GM23248 (cell line): Measurements from ENCODE around the gene GPC1. TPM values are rescaled to one million over a fixed set of nuclear protein-coding genes. Genes with fewer than 3 reads are reported as not detected.

Experiments
- DNase-seq: peaks from one replicate; pipeline ENCODE4 v3.0.0-alpha.2; 2015
- H2AFZ ChIP-seq: fragments of 200-600 bp; sonication (generic); 2 replicates; pipeline ENCODE4 v1.6.1; 2016; ENCODE audit warnings: antibody characterized with exemption
- H3F3A ChIP-seq: fragments of 200-600 bp; sonication (generic); 2 replicates; pipeline ENCODE4 v1.6.1; 2016; ENCODE audit warnings: mild to moderate bottlenecking, antibody characterized with exemption, mixed run types; ENCODE audit not compliant: insufficient read depth
- H3K27ac ChIP-seq: fragments of 200-600 bp; sonication (generic); 2 replicates; pipeline ENCODE4 v1.5.1; 2016; ENCODE audit warnings: mild to moderate bottlenecking
- H3K27me3 ChIP-seq: fragments of 200-600 bp; sonication (generic); replicated peaks from 2 replicates; pipeline ENCODE4 v1.6.1; 2016; ENCODE audit warnings: mild to moderate bottlenecking; ENCODE audit not compliant: insufficient read depth
- H3K36me3 ChIP-seq: fragments of 200-600 bp; sonication (generic); 2 replicates; pipeline ENCODE4 v1.6.1; 2016; ENCODE audit warnings: low read depth, mild to moderate bottlenecking
- H3K4me1 ChIP-seq: fragments of 200-600 bp; sonication (generic); 2 replicates; pipeline ENCODE4 v1.6.1; 2016; ENCODE audit warnings: mild to moderate bottlenecking; ENCODE audit not compliant: insufficient read depth
- H3K4me2 ChIP-seq: fragments of 200-600 bp; sonication (generic); one replicate; pipeline ENCODE4 v1.6.1; 2016; ENCODE audit warnings: mild to moderate bottlenecking; ENCODE audit not compliant: unreplicated experiment
- H3K4me3 ChIP-seq: fragments of 200-600 bp; sonication (generic); 2 replicates; pipeline ENCODE4 v1.5.1; 2016; ENCODE audit warnings: mild to moderate bottlenecking
- H3K79me2 ChIP-seq: fragments of 200-600 bp; sonication (generic); 2 replicates; pipeline ENCODE4 v1.6.1; 2016; ENCODE audit warnings: mild to moderate bottlenecking; ENCODE audit not compliant: insufficient read depth
- H3K9ac ChIP-seq: fragments of 200-600 bp; sonication (generic); 2 replicates; pipeline ENCODE4 v1.6.1; 2016; ENCODE audit warnings: mild to moderate bottlenecking
- H3K9me2 ChIP-seq: fragments of 200-600 bp; sonication (generic); 2 replicates; pipeline ENCODE4 v1.6.1; 2016; ENCODE audit warnings: mixed run types, mild to moderate bottlenecking, moderate library complexity; ENCODE audit not compliant: insufficient read depth
- H3K9me3 ChIP-seq: fragments of 200-600 bp; sonication (generic); one replicate; pipeline ENCODE4 v1.6.1; 2017; ENCODE audit warnings: low read depth
- H4K20me1 ChIP-seq: fragments of 200-600 bp; sonication (generic); 2 replicates; pipeline ENCODE4 v1.6.0; 2016; ENCODE audit not compliant: insufficient read depth
- EZH2 ChIP-seq: fragments of 200-600 bp; sonication (generic); IDR thresholded peaks from 2 replicates; pipeline ENCODE4 v1.6.1; 2018; ENCODE audit warnings: antibody characterized with exemption, mild to moderate bottlenecking; ENCODE audit not compliant: insufficient read depth, poor library complexity, severe bottlenecking
- EZH2phosphoT487 ChIP-seq: fragments of 200-600 bp; sonication (generic); IDR thresholded peaks from 2 replicates; pipeline ENCODE4 v1.6.1; 2018; ENCODE audit warnings: antibody characterized with exemption, moderate library complexity, mild to moderate bottlenecking, low read depth; ENCODE audit not compliant: insufficient read depth
- WGBS, 2 experiments: methylation state at CpG; one replicate each; pipeline ENCODE4 v1.1.6; 2015 to 2017; ENCODE audit warnings: low lambda C conversion rate in 2 of 2, low coverage in 1 of 2; ENCODE audit errors: missing lambda C conversion rate in 2 of 2; 5-methylcytosine and 5-hydroxymethylcytosine counted together
- in situ Hi-C: fragments of 300-500 bp; cut with MboI; formaldehyde crosslinking; loops from 2 replicates; pipeline ENCODE4 v1.15.0; 2020
- polyA plus RNA-seq: library from polyadenylated mRNA; unstranded; fragments of >200 nt; fragmentation: Nextera tagmentation; extraction: Ambion mirVana; gene quantifications from 2 replicates; pipeline ENCODE4 v1.2.1, GENCODE V29; 2016
- total RNA-seq: library from RNA; depleted of rRNA; stranded (reverse); fragments of >200 nt; shearing (Covaris generic); gene quantifications from 2 replicates; pipeline ENCODE4 v1.2.3, GENCODE V29; 2014

The GPC1 gene
- total and polyA plus RNA-seq, 2 experiments from 2014 or later, result 66.4 to 88.2 TPM

DNA sequence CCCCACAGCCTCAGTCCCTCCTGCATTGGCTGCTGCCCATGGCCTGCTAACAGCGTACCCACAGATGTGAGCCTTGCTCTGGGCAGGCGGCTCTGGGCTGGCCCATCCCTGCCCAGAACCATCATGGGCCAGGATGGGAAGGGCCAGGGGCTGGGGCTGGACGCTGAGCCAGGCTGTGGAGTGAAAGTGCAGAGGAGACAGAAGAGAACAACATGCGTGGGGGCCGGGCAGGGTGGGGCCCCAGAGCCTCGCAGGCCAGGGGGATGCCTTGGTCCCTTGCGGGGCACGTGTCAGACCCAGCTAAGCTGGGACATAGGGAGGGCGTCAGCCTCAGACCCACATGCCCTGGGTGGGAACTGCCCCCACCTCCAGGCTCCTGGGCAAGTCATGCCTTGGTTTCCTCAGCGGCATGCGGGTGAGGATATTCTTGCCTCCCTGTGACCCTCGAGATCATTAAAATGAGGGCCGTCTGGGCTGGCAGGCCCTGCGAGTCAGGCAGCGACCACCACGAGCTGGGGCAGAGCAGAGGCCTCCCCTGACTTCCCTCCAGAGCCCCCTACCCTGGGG lies 27.3 kb downstream of the GPC1 start:
- no peaks in the 10 kb centered on the region for H3K9me3 ChIP-seq
- no peak overlapping the region for H3K4me3 ChIP-seq
- no peaks in the 10 kb centered on the region for H3F3A ChIP-seq
- H3K79me2 ChIP-seq, result no peaks in the 10 kb centered on the region
- DNase-seq, result no peak
- H3K9me2 ChIP-seq, result no peaks in the 10 kb centered on the region
- no peak overlapping the region for H3K27ac ChIP-seq
- H3K9ac ChIP-seq, result no peak overlapping the region
- no peak overlapping the region for H3K4me2 ChIP-seq
- H3K4me1 ChIP-seq, result no peaks in the 10 kb centered on the region
- TF ChIP-seq EZH2, result no peak
- TF ChIP-seq EZH2phosphoT487, result no peak
- no peaks in the 10 kb centered on the region for H3K27me3 ChIP-seq
- in situ Hi-C loops, result no loop called here
- no peaks in the 10 kb centered on the region for H4K20me1 ChIP-seq
- WGBS, 2 experiments, result 86 to 91% methylated on average over 7 to 16 of the region's 16 CpGs
- no peak overlapping the region for H2AFZ ChIP-seq
- no peaks in the 10 kb centered on the region for H3K36me3 ChIP-seq

DNA sequence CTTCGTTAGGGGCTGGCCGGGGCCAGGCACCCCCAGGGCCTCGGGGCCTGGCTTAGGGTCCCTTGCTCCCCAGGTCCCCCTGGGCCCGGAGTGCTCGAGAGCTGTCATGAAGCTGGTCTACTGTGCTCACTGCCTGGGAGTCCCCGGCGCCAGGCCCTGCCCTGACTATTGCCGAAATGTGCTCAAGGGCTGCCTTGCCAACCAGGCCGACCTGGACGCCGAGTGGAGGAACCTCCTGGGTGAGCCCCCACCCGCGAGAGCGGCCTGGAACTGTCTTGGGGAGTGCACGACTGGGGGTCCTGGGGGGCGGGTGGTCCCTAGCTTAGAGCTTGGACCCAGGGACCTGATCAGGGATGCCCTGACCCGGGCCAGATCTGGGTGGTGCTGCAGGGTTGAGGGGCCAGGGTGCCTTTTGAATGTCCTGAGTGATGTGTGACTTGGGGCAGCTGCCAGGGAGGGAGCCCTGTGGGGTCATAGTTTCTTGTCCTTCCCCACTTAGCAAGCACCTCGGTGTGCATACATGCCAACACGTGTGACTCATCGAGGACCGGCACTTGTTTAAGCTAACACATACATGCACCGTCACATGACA lies 27.9 kb downstream of the GPC1 start:
- Histone ChIP-seq H3K27ac (no peak overlapping the region), H4K20me1 (no peaks in the 10 kb centered on the region), H3K4me3 (no peak overlapping the region), H3K9me3 (no peaks in the 10 kb centered on the region), H3F3A (no peaks in the 10 kb centered on the region), H3K4me1 (no peaks in the 10 kb centered on the region), H3K79me2 (no peaks in the 10 kb centered on the region), H3K4me2 (no peak overlapping the region), H2AFZ (no peak overlapping the region), H3K9ac (no peak overlapping the region), H3K36me3 (no peaks in the 10 kb centered on the region), H3K9me2 (no peaks in the 10 kb centered on the region), H3K27me3 (no peaks in the 10 kb centered on the region)
- WGBS, 2 experiments, result 92 to 93% methylated on average over 17 to 19 of the region's 22 CpGs
- TF ChIP-seq EZH2, result no peak
- no peak for TF ChIP-seq EZH2phosphoT487
- peak; percentile 20 for DNase-seq
- in situ Hi-C loops, result no loop called here

DNA sequence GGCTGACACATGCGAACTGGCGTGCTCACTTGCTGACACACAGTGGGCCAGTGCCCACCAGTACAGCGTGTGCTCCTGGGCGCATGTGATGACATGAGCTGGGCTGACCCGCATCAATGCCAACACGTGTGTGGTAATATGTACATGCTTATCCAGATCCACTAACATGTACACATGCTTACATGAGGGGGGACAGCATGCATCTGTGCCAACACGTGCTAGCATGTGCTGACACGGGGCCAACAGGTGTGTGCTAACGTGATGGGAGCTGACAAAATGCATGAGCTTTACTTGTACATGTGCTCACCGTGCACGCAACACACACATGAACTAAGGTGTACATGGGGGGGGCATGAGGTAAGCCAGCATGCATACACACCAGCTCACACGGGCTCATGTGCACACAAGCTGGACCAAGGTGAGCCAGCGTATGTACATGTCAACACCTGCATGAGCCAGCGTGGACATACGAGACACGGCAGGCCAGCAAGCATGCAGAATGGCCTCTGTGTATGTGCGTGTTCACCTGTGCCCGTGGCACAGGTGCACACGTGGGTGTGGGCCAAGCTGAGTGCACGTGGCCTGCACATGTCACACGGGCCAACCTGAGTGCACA lies 28.5 kb downstream of the GPC1 start:
- 95 to 96% methylated on average over 21 of the region's 21 CpGs for WGBS, 2 experiments
- Histone ChIP-seq H3K4me3 (no peak overlapping the region), H4K20me1 (no peaks in the 10 kb centered on the region), H3K9me2 (no peaks in the 10 kb centered on the region), H3K4me2 (no peak overlapping the region), H3F3A (no peaks in the 10 kb centered on the region), H3K9ac (no peak overlapping the region), H2AFZ (no peak overlapping the region), H3K79me2 (no peaks in the 10 kb centered on the region), H3K4me1 (no peaks in the 10 kb centered on the region), H3K27me3 (no peaks in the 10 kb centered on the region), H3K27ac (no peak overlapping the region), H3K9me3 (no peaks in the 10 kb centered on the region), H3K36me3 (no peaks in the 10 kb centered on the region)
- no peak for TF ChIP-seq EZH2phosphoT487
- in situ Hi-C loops, result no loop called here
- DNase-seq, result no peak

DNA sequence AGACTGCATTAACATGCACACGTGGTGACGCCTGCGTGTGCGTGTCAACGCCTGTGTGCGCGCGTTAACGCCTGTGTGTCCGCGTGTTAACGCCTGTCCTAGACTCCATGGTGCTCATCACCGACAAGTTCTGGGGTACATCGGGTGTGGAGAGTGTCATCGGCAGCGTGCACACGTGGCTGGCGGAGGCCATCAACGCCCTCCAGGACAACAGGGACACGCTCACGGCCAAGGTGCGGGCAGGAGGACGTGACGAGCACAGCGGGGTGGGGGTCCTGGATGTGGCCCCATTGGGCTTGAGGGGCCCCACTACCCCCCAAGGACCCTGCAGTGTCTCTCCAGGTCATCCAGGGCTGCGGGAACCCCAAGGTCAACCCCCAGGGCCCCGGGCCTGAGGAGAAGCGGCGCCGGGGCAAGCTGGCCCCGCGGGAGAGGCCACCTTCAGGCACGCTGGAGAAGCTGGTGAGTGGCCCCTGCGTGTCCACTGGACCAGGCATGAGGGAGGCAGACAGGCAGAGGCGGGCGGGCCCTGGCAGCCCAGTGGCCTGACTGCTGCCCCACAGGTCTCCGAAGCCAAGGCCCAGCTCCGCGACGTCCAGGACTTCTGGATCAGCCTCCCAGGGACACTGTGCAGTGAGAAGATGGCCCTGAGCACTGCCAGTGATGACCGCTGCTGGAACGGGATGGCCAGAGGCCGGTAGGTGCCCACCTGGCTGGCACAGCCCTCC lies 29.2 kb downstream of the GPC1 start:
- DNase-seq, result no peak
- Histone ChIP-seq H3K9me3 (no peaks in the 10 kb centered on the region), H3K27me3 (no peaks in the 10 kb centered on the region), H3F3A (no peaks in the 10 kb centered on the region), H3K9ac (no peak overlapping the region), H3K36me3 (no peaks in the 10 kb centered on the region), H2AFZ (no peak overlapping the region), H4K20me1 (no peaks in the 10 kb centered on the region), H3K9me2 (no peaks in the 10 kb centered on the region), H3K4me3 (no peak overlapping the region), H3K27ac (no peak overlapping the region), H3K4me1 (no peaks in the 10 kb centered on the region), H3K4me2 (no peak overlapping the region), H3K79me2 (no peaks in the 10 kb centered on the region)
- in situ Hi-C loops, result no loop called here
- TF ChIP-seq EZH2 (no peak), EZH2phosphoT487 (no peak)
- 96 to 98% methylated on average over 41 to 43 of the region's 43 CpGs for WGBS, 2 experiments
